HepG2 (cell line): ENCODE data around the gene TMEM44. TPM values are rescaled to one million over a fixed set of nuclear protein-coding genes. Genes with fewer than 3 reads are reported as not detected.

Experiments
- ARID2 ChIP-seq: sonication (generic); formaldehyde crosslinking; IDR thresholded peaks from 2 replicates; pipeline ENCODE4 v1.8.1; 2022; ENCODE audit warnings: mild to moderate bottlenecking, missing genetic modification reagents, borderline replicate concordance
- BORCS8-MEF2B ChIP-seq: sonication (generic); formaldehyde crosslinking; IDR thresholded peaks from 2 replicates; pipeline ENCODE4 v1.8.0; 2022; ENCODE audit warnings: mild to moderate bottlenecking, missing genetic modification reagents
- DNMT1 ChIP-seq: sonication (generic); formaldehyde crosslinking; IDR thresholded peaks from 2 replicates; pipeline ENCODE4 v1.5.1; 2020; ENCODE audit warnings: mild to moderate bottlenecking, missing genetic modification reagents
- DRAP1 ChIP-seq: IDR thresholded peaks from 2 replicates; pipeline ENCODE4 v1.6.1; 2016; ENCODE audit warnings: missing genetic modification reagents, missing compliant biosample characterization
- ELF4 ChIP-seq: sonication (generic); formaldehyde crosslinking; IDR thresholded peaks from 2 replicates; pipeline ENCODE4 v1.5.0; 2020; ENCODE audit warnings: missing genetic modification reagents, mild to moderate bottlenecking, moderate library complexity, borderline replicate concordance
- GATAD1 ChIP-seq: IDR thresholded peaks from 2 replicates; pipeline ENCODE4 v1.6.1; 2016; ENCODE audit warnings: missing genetic modification reagents, missing compliant biosample characterization
- HDAC1 ChIP-seq: sonication (generic); formaldehyde crosslinking; IDR thresholded peaks from 2 replicates; pipeline ENCODE4 v1.5.1; 2020; ENCODE audit warnings: mild to moderate bottlenecking, missing genetic modification reagents
- JUND ChIP-seq: sonication (generic); formaldehyde crosslinking; IDR thresholded peaks from 2 replicates; pipeline ENCODE4 v1.8.0; 2022; ENCODE audit warnings: mild to moderate bottlenecking, missing genetic modification reagents
- KMT2B ChIP-seq: IDR thresholded peaks from 2 replicates; pipeline ENCODE4 v1.6.1; 2016; ENCODE audit warnings: missing genetic modification reagents, missing compliant biosample characterization
- LBX2 ChIP-seq: sonication (generic); formaldehyde crosslinking; IDR thresholded peaks from 2 replicates; pipeline ENCODE4 v1.5.0; 2020; ENCODE audit warnings: missing genetic modification reagents, mild to moderate bottlenecking, borderline replicate concordance
- MNT ChIP-seq: fragments of 450-650 bp; IDR thresholded peaks from 2 replicates; pipeline ENCODE4 v1.6.1; 2016
- NCOA1 ChIP-seq: sonication (generic); formaldehyde crosslinking; IDR thresholded peaks from 2 replicates; pipeline ENCODE4 v1.9.0; 2021; ENCODE audit warnings: missing genetic modification reagents
- NFE2L1 ChIP-seq: sonication (generic); formaldehyde crosslinking; IDR thresholded peaks from 2 replicates; pipeline ENCODE4 v1.4.0; 2020; ENCODE audit warnings: missing genetic modification reagents, mild to moderate bottlenecking, borderline replicate concordance
- RCOR2 ChIP-seq: IDR thresholded peaks from 2 replicates; pipeline ENCODE4 v1.6.1; 2016; ENCODE audit warnings: missing biosample characterization, missing genetic modification reagents
- SATB2 ChIP-seq: sonication (generic); formaldehyde crosslinking; IDR thresholded peaks from 2 replicates; pipeline ENCODE4 v1.5.0; 2020; ENCODE audit warnings: missing genetic modification reagents
- TBL1XR1 ChIP-seq: fragments of 150-350 bp; IDR thresholded peaks from 2 replicates; pipeline ENCODE4 v1.6.1; 2014; ENCODE audit warnings: borderline replicate concordance, low read length; ENCODE audit not compliant: partially characterized antibody
- THAP7 ChIP-seq: sonication (generic); formaldehyde crosslinking; IDR thresholded peaks from 2 replicates; pipeline ENCODE4 v1.8.1; 2023; ENCODE audit warnings: mild to moderate bottlenecking, missing genetic modification reagents
- ZFP90 ChIP-seq: sonication (generic); formaldehyde crosslinking; IDR thresholded peaks from 2 replicates; pipeline ENCODE4 v1.8.0; 2022; ENCODE audit warnings: missing genetic modification reagents, mild to moderate bottlenecking, inconsistent platforms, borderline replicate concordance
- ZNF24 ChIP-seq: fragments of 450-650 bp; IDR thresholded peaks from 2 replicates; pipeline ENCODE4 v1.6.1; 2017; ENCODE audit warnings: antibody characterized with exemption, mild to moderate bottlenecking
- ZNF296 ChIP-seq: sonication (generic); formaldehyde crosslinking; conservative IDR thresholded peaks from 2 replicates; pipeline ENCODE4 v1.5.0; 2020; ENCODE audit warnings: mild to moderate bottlenecking, missing genetic modification reagents
- ZNF362 ChIP-seq: sonication (generic); formaldehyde crosslinking; IDR thresholded peaks from 2 replicates; pipeline ENCODE4 v1.4.0; 2020; ENCODE audit warnings: missing genetic modification reagents, mild to moderate bottlenecking, borderline replicate concordance
- ZNF614 ChIP-seq: IDR thresholded peaks from 2 replicates; pipeline ENCODE4 v1.6.1; 2018; ENCODE audit warnings: missing biosample characterization, missing genetic modification reagents, inconsistent platforms, borderline replicate concordance
- ZNF773 ChIP-seq: sonication (generic); formaldehyde crosslinking; IDR thresholded peaks from 2 replicates; pipeline ENCODE4 v1.4.0; 2020; ENCODE audit warnings: missing genetic modification reagents, borderline replicate concordance
- polyA plus RNA-seq, 8 experiments: library from polyadenylated mRNA; depleted of rRNA in 3 of 8; stranded (reverse) in 7 of 8; unstranded in 1 of 8; fragments of >200 nt; fragmentation: Illumina TruSeq in 4 of 8; extraction: Trizol in 4 of 8; gene quantifications; 2 replicates each; pipeline versions ENCODE4 v1.2.1 to v1.2.3, GENCODE V29; 2011 to 2016; ENCODE audit warnings: low read depth in 4 of 8, missing spikeins in 1 of 8, mixed read lengths in 1 of 8; ENCODE audit not compliant: insufficient read depth in 1 of 8
- total RNA-seq, 5 experiments: library from RNA; depleted of rRNA; stranded (reverse); fragments of >200 nt; fragmentation: Illumina TruSeq; extraction: Trizol; gene quantifications; 2 replicates each; pipeline ENCODE4 v1.2.3, GENCODE V29; 2016; ENCODE audit warnings: low read depth in 1 of 5
- TF ChIP-seq, protein P1 (sequence below): sonication (generic); formaldehyde crosslinking; IDR thresholded peaks from 2 replicates; pipeline ENCODE4 v1.8.1; 2023; ENCODE audit warnings: mild to moderate bottlenecking, missing genetic modification reagents

The TMEM44 gene
- total and polyA plus RNA-seq, 2 of the 13 experiments (the other 11 are each of a cell fraction or from before 2014, with no cell fraction given) = 7.3 to 13.8 TPM

- 0 out of 2 replicates have a peak, but pooled peaks have one; percentile 33 for TF ChIP-seq RCOR2 (CRISPR knock-in tag)
- peak; percentile 22; the same call in 1 of the 2 replicates for TF ChIP-seq ZNF614 (CRISPR knock-in tag)
- no peak for TF ChIP-seq ZNF362 (CRISPR knock-in tag)
- 0 out of 2 replicates have a peak, but pooled peaks have one; percentile 35 for TF ChIP-seq DNMT1
- TF ChIP-seq ZNF773 = no peak
- 0 out of 2 replicates have a peak, but pooled peaks have one; percentile 24 for TF ChIP-seq DRAP1 (CRISPR knock-in tag)
- peak; percentile 34; the same call in 1 of the 2 replicates for TF ChIP-seq ZFP90 (CRISPR knock-in tag)
- TF ChIP-seq ARID2 (CRISPR knock-in tag) = no peak
- TF ChIP-seq SATB2 (CRISPR knock-in tag) = no peak
- TF ChIP-seq JUND (CRISPR knock-in tag) = peak; percentile 27; the same call in 1 of the 2 replicates
- no peak for TF ChIP-seq MNT
- no peak; the same call in 1 of the 2 replicates for TF ChIP-seq GATAD1 (CRISPR knock-in tag)
- peak; percentile 39; the same call in 1 of the 2 replicates for TF ChIP-seq BORCS8-MEF2B
- no peak for TF ChIP-seq ELF4
- TF ChIP-seq, protein P1, sequence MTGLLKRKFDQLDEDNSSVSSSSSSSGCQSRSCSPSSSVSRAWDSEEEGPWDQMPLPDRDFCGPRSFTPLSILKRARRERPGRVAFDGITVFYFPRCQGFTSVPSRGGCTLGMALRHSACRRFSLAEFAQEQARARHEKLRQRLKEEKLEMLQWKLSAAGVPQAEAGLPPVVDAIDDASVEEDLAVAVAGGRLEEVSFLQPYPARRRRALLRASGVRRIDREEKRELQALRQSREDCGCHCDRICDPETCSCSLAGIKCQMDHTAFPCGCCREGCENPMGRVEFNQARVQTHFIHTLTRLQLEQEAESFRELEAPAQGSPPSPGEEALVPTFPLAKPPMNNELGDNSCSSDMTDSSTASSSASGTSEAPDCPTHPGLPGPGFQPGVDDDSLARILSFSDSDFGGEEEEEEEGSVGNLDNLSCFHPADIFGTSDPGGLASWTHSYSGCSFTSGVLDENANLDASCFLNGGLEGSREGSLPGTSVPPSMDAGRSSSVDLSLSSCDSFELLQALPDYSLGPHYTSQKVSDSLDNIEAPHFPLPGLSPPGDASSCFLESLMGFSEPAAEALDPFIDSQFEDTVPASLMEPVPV (CRISPR knock-in tag) = peak; percentile 63; the same call in 1 of the 2 replicates
- TF ChIP-seq TBL1XR1 = no peak
- no peak for TF ChIP-seq NFE2L1 (CRISPR knock-in tag)
- TF ChIP-seq HDAC1 (CRISPR knock-in tag) = peak; percentile 24; the same call in 1 of the 2 replicates
- TF ChIP-seq ZNF296 (CRISPR knock-in tag) = no peak
- TF ChIP-seq KMT2B (CRISPR knock-in tag) = 0 out of 2 replicates have a peak, but pooled peaks have one; percentile 24
- TF ChIP-seq THAP7 = no peak
- TF ChIP-seq LBX2 (CRISPR knock-in tag) = no peak
- no peak for TF ChIP-seq NCOA1 (CRISPR knock-in tag)
- TF ChIP-seq ZNF24 = no peak
Measured at GRCh38 chr3:194682694-194683310, 49.6 kb upstream of the TMEM44 start (continued).
